SK-N-SH treated with all-trans-retinoic acid at 6 μM for 48 hours (cell line): Measurements from ENCODE around the gene EDAR.

ENCODE experiments used
- ATAC-seq: fragments of 200-7000 bp; cut with Tn5 transposase; 3 replicates; pipeline ENCODE4 v1.9.1; 2020; ENCODE audit warnings: mild to moderate bottlenecking, moderate library complexity
- ARNTL ChIP-seq: fragments of 450-650 bp; formaldehyde crosslinking; IDR thresholded peaks from 2 replicates; pipeline ENCODE4 v1.5.0; 2020; ENCODE audit warnings: low read depth, mild to moderate bottlenecking, moderate library complexity, borderline replicate concordance
- CSDC2 ChIP-seq: fragments of 250-450 bp; sonication (Bioruptor Pico); IDR thresholded peaks from 2 replicates; pipeline ENCODE4 v1.5.0; 2020; ENCODE audit warnings: mild to moderate bottlenecking, moderate library complexity
- CSRNP3 ChIP-seq: fragments of 250-450 bp; sonication (Bioruptor Pico); IDR thresholded peaks from 2 replicates; pipeline ENCODE4 v1.5.1; 2021; ENCODE audit warnings: mild to moderate bottlenecking, moderate library complexity
- GLIS3 ChIP-seq: fragments of 250-450 bp; sonication (Bioruptor Pico); IDR thresholded peaks from 2 replicates; pipeline ENCODE4 v1.5.0; 2020; ENCODE audit warnings: mild to moderate bottlenecking, moderate library complexity
- ISL1 ChIP-seq: fragments of 250-450 bp; sonication (Bioruptor Pico); IDR thresholded peaks from 2 replicates; pipeline ENCODE4 v2.1.2; 2022; ENCODE audit warnings: mild to moderate bottlenecking, moderate library complexity
- SNAI2 ChIP-seq: fragments of 250-450 bp; sonication (Bioruptor Pico); IDR thresholded peaks from 2 replicates; pipeline ENCODE4 v1.5.0; 2020; ENCODE audit warnings: mild to moderate bottlenecking, moderate library complexity
- TCF4 ChIP-seq: fragments of 250-450 bp; sonication (Bioruptor Pico); IDR thresholded peaks from 2 replicates; pipeline ENCODE4 v1.8.0; 2021; ENCODE audit warnings: mild to moderate bottlenecking, moderate library complexity, borderline replicate concordance
- TOX ChIP-seq: fragments of 250-450 bp; sonication (Bioruptor Pico); IDR thresholded peaks from 2 replicates; pipeline ENCODE4 v1.8.0; 2021; ENCODE audit warnings: mild to moderate bottlenecking, moderate library complexity, borderline replicate concordance
- ZFP30 ChIP-seq: fragments of 450-650 bp; formaldehyde crosslinking; IDR thresholded peaks from 2 replicates; pipeline ENCODE4 v1.5.0; 2022; ENCODE audit warnings: mild to moderate bottlenecking, moderate library complexity
- ZNF565 ChIP-seq: fragments of 450-650 bp; formaldehyde crosslinking; conservative IDR thresholded peaks from 2 replicates; pipeline ENCODE4 v1.5.0; 2020; ENCODE audit warnings: low read depth, mild to moderate bottlenecking, moderate library complexity
- ZNF70 ChIP-seq: fragments of 450-650 bp; formaldehyde crosslinking; IDR thresholded peaks from 2 replicates; pipeline ENCODE4 v1.5.0; 2020; ENCODE audit warnings: mild to moderate bottlenecking, moderate library complexity
- ZNF8 ChIP-seq: fragments of 450-650 bp; formaldehyde crosslinking; IDR thresholded peaks from 2 replicates; pipeline ENCODE4 v1.5.0; 2020; ENCODE audit warnings: mild to moderate bottlenecking, moderate library complexity
- TF ChIP-seq, protein P1 (sequence below): fragments of 250-450 bp; sonication (Bioruptor Pico); IDR thresholded peaks from 2 replicates; pipeline ENCODE4 v1.8.0; 2021; ENCODE audit warnings: low read depth, mild to moderate bottlenecking, moderate library complexity, borderline replicate concordance
- TF ChIP-seq, protein P2 (sequence below): fragments of 250-450 bp; sonication (Bioruptor Pico); IDR thresholded peaks from 2 replicates; pipeline ENCODE4 v1.5.1; 2020; ENCODE audit warnings: low read depth, mild to moderate bottlenecking, moderate library complexity

EDAR gene

GRCh38 chr2:108853421-108853820, 135.6 kb downstream of the EDAR start:
- ATAC-seq, result no peak

GRCh38 chr2:108852375-108852774, 136.6 kb downstream of the EDAR start:
- ATAC-seq, result no peak
- TF ChIP-seq ISL1 (CRISPR knock-in tag) (no peak), ZNF8 (peak; percentile 72)
- TF ChIP-seq, all 23 proteins: peak for 1

More at GRCh38 chr2:108853421-108853820, 135.6 kb downstream of the EDAR start:
- TF ChIP-seq CSDC2 (CRISPR knock-in tag) (no peak), SNAI2 (no peak), TOX (no peak), ZNF70 (CRISPR knock-in tag) (no peak), ZFP30 (CRISPR knock-in tag) (no peak)
- TF ChIP-seq, protein P1, sequence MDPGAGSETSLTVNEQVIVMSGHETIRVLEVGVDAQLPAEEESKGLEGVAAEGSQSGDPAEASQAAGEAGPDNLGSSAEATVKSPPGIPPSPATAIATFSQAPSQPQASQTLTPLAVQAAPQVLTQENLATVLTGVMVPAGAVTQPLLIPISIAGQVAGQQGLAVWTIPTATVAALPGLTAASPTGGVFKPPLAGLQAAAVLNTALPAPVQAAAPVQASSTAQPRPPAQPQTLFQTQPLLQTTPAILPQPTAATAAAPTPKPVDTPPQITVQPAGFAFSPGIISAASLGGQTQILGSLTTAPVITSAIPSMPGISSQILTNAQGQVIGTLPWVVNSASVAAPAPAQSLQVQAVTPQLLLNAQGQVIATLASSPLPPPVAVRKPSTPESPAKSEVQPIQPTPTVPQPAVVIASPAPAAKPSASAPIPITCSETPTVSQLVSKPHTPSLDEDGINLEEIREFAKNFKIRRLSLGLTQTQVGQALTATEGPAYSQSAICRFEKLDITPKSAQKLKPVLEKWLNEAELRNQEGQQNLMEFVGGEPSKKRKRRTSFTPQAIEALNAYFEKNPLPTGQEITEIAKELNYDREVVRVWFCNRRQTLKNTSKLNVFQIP (CRISPR knock-in tag), result no peak

DNA sequence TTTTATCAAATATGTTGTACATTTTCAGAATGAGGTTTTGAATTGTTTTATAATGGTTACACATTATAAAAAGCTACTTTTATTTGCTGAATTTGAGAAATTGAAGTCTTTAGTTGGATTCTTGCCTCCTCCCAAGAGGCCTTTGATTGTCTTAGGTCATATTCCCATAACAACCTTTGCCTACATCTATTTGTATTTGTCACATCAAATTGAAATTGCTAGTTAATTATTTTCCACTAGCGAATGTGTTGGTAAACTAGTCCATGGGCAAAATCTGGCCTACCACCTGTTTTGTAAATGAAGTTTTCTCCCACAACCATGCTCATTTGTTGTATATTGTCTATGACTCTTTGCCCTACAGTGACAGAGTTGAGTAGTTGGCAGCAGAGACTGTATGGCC, 142.0 kb downstream of the EDAR start:
- no peak for ATAC-seq
- TF ChIP-seq GLIS3 (no peak), CSRNP3 (no peak)
- TF ChIP-seq, all 23 proteins: peak for 0

GRCh38 chr2:108845923-108846322, 143.1 kb downstream of the EDAR start:
- ATAC-seq, result no peak
- no peak for TF ChIP-seq TCF4
- no peak for TF ChIP-seq TOX
- no peak for TF ChIP-seq CSDC2 (CRISPR knock-in tag)
- TF ChIP-seq, protein P1 (CRISPR knock-in tag), result no peak
- TF ChIP-seq, protein P2, sequence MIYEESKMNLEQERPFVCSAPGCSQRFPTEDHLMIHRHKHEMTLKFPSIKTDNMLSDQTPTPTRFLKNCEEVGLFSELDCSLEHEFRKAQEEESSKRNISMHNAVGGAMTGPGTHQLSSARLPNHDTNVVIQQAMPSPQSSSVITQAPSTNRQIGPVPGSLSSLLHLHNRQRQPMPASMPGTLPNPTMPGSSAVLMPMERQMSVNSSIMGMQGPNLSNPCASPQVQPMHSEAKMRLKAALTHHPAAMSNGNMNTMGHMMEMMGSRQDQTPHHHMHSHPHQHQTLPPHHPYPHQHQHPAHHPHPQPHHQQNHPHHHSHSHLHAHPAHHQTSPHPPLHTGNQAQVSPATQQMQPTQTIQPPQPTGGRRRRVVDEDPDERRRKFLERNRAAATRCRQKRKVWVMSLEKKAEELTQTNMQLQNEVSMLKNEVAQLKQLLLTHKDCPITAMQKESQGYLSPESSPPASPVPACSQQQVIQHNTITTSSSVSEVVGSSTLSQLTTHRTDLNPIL (CRISPR knock-in tag), result no peak
- TF ChIP-seq ARNTL (CRISPR knock-in tag), result no peak
- no peak for TF ChIP-seq ZNF565 (CRISPR knock-in tag)
